Activated CD4-positive, CD25-positive, alpha-beta regulatory T cell treated with anti-CD3 and anti-CD28 coated beads, Interleukin-2, amount 50 U/mL, for 24 hours (primary cell): ENCODE results near the gene EFCC1.

Experiments
- ATAC-seq, 2 donors: fragments of 150-1000 bp; cut with Tn5 transposase; one replicate each; pipeline ENCODE4 v1.10.0; 2021; ENCODE audit warnings: mild to moderate bottlenecking in 1 of 2, moderate library complexity in 1 of 2

The EFCC1 gene

DNA sequence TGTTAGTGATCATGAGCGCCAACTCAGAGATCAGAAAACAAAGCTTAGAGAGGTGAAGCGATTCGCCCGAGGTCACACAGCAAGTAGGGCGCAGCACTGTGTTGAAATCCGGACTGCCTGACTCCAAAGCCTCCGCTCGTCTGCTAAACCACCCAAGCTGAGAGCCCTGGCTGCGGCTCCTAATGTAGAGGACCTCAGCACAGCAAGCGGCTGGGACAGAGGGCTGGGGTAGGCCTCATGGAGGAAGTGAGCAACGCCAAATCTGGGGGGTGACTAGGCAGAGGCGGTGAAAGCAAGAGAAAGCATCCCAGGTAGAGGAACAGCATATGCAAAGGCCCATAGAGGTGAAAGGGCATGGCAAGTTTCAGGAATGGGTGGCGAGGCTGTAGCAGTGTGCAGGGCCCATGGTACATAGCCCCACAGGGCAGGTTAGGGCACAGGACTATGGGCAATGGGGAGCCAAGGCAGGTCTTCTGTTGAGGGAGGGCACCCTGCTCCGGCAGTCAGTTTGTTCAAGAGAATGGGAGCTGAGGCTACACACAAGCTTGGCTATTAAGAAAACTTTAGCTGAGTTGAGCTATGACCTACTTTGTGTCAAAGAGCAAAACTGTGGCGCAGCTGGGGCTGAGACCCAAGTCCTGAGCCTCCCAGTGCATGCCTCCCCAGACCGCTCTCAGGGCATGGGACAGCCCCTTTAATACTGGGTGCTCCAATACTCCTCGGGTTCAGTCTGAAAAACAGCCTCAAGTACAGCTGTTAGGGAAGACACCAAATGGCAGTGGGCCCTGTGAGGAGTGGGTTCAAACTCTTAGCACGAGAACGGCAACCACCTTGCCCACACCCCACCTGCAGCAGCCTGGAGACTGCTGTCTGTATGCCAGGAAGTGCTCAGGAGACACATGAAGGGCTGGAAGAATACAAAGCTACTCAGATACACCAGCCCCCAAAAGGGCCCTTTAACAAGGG lies 6.2 kb upstream of the EFCC1 start:
- ATAC-seq = no peak

- ATAC-seq = no peak
These were observed 5.4 kb upstream of the EFCC1 start for GRCh38 chr3:128995737-128996136.

DNA sequence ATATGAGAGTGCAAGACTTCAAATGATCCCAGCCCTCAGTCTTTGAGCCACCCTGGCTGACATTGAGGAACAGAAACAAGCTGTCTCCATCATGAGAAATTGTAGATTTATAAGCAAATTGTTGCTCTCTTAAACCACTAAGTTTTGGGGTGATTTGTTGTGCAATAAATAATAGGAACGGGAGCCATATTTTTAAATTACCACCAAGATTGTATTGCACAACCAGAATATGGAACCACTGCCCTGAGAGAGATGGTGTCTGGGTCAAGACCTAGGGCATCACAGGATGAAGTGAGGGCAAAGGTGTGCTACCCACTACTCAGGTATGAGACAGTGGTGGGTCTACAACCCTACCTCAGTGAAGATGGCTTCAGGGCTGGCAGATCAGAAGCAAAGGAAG lies 4.9 kb upstream of the EFCC1 start:
- ATAC-seq = no peak

DNA sequence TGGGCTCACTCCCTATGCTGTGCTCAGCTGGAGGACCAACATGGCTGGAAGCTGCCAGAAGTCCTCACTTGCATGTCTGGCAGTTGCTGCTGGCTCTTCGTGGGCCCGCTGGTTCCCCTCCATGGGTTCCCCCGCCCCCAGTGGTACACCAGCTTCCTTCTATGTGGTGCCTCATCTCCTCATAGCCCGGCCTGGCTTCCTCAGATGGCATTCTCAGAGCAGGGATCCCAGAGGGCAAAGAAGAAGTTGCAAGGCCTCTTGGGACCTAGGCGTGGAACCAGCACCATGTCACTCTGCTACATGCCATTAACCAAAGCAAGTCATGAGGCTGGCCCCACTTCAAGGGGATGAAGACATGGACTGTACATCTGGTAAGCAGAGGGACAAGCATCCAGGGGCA lies 4.4 kb upstream of the EFCC1 start:
- ATAC-seq = no peak

GRCh38 chr3:128997486-128998133 lies 3.5 kb upstream of the EFCC1 start:
- no peak for ATAC-seq

- ATAC-seq = no peak
These were observed 2.5 kb upstream of the EFCC1 start for GRCh38 chr3:128998561-128998960.

DNA sequence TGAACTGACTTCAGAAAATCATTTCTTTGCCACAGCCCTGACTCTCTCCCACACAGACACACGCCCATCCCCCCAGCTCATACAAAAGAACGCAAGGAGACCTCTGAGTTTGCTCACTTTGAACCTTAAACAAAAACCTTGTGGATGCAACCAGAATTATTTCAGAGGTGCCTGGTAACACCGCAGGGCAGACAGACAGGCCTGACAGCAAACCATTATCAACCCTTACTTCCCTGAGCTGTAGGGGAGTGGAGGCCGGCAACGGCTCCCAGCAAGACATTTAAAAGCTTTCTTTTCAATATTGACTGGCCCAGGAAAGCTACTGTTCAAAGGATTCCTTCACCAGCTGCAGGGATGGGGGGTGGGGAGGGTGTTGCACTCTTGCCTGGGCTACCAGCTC lies 2.0 kb upstream of the EFCC1 start:
- ATAC-seq = no peak

- no peak for ATAC-seq
These were observed 383 bp upstream of the EFCC1 start for GRCh38 chr3:129000742-129001100.

DNA sequence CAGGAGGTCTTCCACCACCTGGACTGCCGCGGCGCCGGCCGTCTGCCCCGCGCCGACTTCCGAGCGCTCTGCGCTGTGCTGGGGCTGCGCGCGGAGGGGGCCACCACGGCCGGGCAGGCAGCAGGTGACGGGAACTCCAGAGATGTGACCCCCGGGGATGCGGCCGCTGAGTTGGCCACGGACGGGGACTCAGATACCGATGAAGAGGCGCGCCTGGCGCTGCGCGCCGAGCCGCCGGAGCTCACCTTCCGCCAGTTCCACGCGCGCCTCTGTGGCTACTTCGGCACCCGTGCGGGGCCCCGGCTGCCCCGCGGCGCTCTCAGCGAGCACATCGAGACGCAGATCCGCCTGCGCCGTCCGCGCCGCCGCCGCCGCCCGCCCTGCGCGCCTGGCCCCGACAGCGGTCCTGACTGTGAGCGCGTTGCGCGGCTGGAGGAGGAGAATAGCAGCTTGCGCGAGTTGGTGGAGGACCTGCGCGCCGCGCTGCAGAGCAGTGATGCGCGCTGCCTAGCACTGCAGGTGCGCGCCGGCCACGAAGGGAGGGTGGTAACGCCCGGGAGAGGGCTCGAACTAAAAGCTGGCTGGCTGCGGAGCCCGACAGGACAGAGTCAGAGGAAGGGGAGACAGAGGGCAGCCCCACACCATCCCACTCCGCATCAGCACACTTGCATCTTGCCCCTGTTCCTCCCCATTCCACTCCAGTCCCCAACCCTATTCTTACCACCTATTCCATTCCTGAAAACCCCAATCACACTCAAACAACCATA lies 885 bp downstream of the EFCC1 start:
- ATAC-seq = peak in 1 of 2 donors; percentile 34

GRCh38 chr3:129002573-129003569 lies 1.8 kb downstream of the EFCC1 start:
- no peak for ATAC-seq

DNA sequence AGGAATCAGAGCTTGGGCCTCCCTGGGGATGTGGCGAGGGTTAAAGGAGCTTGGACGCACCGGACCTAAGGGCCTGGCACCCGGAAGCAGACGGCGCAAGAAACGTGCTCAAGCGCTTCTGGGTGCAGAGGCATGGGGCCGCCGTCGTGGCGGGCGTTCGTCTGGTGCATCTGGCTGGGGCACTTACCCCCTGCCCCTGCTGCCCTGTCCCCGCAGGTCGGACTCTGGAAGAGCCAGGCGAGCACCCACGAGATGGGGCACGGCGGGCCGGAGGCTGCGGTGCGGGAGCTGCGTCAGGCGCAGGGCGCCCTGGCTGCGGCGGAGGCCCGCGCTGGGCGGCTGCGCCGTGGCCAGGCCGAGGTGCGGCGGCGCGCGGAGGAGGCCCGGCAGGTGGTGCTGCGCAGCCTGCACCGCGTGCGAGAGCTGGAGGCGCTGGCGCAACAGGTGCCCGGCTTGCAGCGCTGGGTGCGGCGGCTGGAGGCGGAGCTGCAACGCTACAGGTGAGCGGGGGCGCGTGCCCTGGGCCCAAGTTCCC lies 2.5 kb downstream of the EFCC1 start:
- peak; percentile 79 to 80 for ATAC-seq

DNA sequence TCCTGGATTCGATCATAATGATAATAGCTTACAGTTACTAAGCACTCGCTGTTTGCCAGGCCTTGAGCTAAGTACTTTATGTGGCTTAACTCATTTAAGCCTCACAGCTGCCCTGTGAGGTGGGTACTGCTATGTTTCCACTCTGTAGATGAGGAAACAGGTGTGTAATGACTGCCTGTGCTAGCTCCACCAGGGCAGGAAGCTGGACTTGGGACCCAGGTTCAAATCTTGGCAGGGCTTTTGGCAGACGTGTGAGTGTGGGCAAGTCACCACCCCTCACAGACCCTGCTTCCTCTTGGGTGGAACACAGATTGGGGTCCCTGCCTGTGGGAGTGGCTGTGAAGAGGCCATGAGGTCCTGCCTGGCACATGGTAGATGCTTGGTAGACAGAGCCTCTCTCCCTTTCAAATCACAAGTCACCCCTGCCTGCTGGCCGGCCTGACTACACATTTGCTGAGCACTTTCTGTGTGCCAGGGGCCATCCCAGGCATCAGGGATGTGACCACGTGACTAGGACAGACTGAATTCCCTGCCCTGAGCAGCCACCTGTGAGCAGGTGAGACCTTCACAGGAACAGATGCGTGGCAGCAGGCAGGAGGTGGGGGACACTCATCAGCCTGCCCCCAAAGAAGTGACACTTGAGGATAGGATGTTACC lies 3.7 kb downstream of the EFCC1 start:
- ATAC-seq = no peak

GRCh38 chr3:129005526-129006303 lies 4.6 kb downstream of the EFCC1 start:
- no peak for ATAC-seq

GRCh38 chr3:129006864-129007263 lies 5.8 kb downstream of the EFCC1 start:
- no peak for ATAC-seq

- ATAC-seq = no peak
These were observed 6.7 kb downstream of the EFCC1 start for GRCh38 chr3:129007792-129008191.

DNA sequence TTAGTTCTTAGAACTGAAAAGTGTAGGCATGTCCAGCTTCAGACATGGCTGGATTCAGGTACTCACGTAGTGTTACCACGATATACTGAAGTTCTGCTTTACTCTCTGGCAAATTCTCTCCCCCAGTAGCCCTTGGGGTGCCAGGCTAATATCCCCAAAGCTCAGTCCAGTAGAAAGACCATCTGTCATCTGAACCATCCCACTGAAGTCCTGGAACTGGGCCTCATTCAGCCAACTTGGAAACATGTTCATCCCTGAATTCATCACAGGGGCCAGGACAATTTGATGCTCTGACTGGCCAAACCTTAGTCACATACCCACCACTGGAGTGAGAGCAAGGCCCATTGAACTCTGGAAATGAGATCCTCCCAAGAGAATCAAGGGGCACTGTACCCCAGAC lies 8.2 kb downstream of the EFCC1 start:
- ATAC-seq = no peak

DNA sequence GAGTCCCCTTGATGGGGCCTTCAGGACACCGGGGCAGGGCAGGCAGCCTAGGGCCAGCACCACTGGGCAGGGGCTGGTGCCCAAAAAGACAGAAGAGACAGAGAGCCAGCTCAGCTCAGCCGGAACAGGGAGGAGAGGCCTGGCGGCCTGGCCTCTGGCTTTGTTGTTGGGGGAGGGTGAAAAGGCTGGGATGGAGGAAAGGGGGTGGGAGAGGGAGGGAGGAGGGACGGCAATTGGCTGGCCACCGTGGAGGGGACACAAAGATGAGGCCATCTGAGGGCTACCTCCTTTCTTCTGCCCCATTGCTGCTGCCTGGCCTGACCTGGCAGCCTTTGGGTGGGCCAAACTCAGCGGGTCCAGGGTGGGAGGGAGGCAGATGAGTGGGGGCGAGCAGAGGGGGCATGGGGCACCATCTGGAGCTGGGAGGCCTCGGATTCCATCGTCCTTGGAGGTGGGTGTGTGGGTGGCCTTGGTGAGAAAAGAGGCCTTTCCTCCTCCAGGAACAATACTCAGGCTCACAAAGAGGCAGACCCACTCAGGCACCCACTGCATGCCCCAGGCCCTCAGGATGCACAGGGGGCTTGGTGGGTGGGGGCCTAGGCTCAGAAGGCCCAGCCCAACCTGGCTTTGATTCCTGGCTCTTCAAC lies 9.3 kb downstream of the EFCC1 start:
- no peak for ATAC-seq

DNA sequence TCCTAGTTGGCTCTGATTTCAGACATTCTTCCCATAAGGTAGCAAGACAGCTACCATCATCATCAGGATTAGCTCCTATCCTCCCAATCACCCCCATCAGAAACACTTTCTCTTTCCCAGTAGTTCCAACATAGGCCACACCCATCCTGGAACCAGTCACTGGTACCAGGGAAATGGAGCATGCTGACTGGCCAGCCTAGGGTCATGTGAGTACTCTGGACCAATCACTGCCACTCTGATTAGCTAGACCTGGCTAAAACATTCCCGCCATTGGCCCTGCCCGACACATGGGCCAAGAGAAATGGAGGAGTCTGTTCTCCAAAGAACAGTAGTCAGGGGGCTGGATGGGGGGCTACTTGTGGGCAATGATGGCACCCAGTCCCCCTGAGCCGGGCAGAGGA lies 12.4 kb downstream of the EFCC1 start:
- no peak for ATAC-seq

GRCh38 chr3:129014148-129014547 lies 13.0 kb downstream of the EFCC1 start:
- ATAC-seq = no peak

- no peak for ATAC-seq
These were observed 13.8 kb downstream of the EFCC1 start for GRCh38 chr3:129014793-129015345.
